IMR-90 (cell line): ENCODE results near the gene UTP14C. TPM values are rescaled to one million over a fixed set of nuclear protein-coding genes. Genes with fewer than 3 reads are reported as not detected.

Source experiments
- ATAC-seq: fragments of 200-7000 bp; cut with Tn5 transposase; 2 replicates; pipeline ENCODE4 v1.9.1; 2020; ENCODE audit warnings: low read depth, mild to moderate bottlenecking, moderate library complexity
- BruUV-seq: library from RNA; stranded (reverse); fragments of 400-500 nt; replicated peaks from 2 replicates; lab custom pipeline; 2021; lab: Mats Ljungman, UMichigan
- CTCF ChIA-PET: fragments of 300-600 bp; formaldehyde crosslinking; extraction: SDS; loops from one replicate; lab custom pipeline; 2021; ENCODE audit warnings: antibody characterized with exemption; lab: Yijun Ruan, JAX
- POLR2A ChIA-PET: fragments of 300-600 bp; sonication (Branson Sonifier 250); formaldehyde crosslinking; loops from one replicate; lab custom pipeline; 2022; ENCODE audit warnings: antibody characterized with exemption; ENCODE audit not compliant: unreplicated experiment; lab: Charles Lee
- DNase-seq: peaks from one replicate; pipeline ENCODE4 v3.0.0; 2013
- H2AFZ ChIP-seq: replicated peaks from 2 replicates; pipeline ENCODE3; 2013; ENCODE audit warnings: low read length, mild to moderate bottlenecking; ENCODE audit not compliant: poor library complexity
- H2AK5ac ChIP-seq: 2 replicates; pipeline ENCODE4 v1.6.1; 2013; ENCODE audit warnings: low read depth, low read length, inconsistent platforms
- H2AK9ac ChIP-seq: replicated peaks from 2 replicates; pipeline ENCODE3; 2013; ENCODE audit warnings: mild to moderate bottlenecking, low read depth, low read length, moderate library complexity; ENCODE audit not compliant: poor library complexity
- H2BK120ac ChIP-seq: 2 replicates; pipeline ENCODE4 v1.6.1; 2013; ENCODE audit warnings: low read depth, low read length, inconsistent platforms
- H2BK15ac ChIP-seq: 3 replicates; pipeline ENCODE4 v1.6.1; 2013; ENCODE audit warnings: low read depth, low read length, inconsistent platforms
- H2BK20ac ChIP-seq: 2 replicates; pipeline ENCODE4 v1.6.1; 2013; ENCODE audit warnings: low read depth, mild to moderate bottlenecking, inconsistent platforms, low read length, moderate library complexity
- H2BK5ac ChIP-seq: 2 replicates; pipeline ENCODE4 v1.6.1; 2013; ENCODE audit warnings: mild to moderate bottlenecking, low read depth, low read length, inconsistent platforms; ENCODE audit not compliant: poor library complexity, severe bottlenecking
- H3K14ac ChIP-seq: replicated peaks from 2 replicates; pipeline ENCODE4 v1.6.1; 2013; ENCODE audit warnings: low read depth, low read length, inconsistent platforms
- H3K18ac ChIP-seq: 2 replicates; pipeline ENCODE4 v1.6.1; 2013; ENCODE audit warnings: low read depth, low read length, control low read depth
- H3K23ac ChIP-seq: 2 replicates; pipeline ENCODE4 v1.6.1; 2013; ENCODE audit warnings: low read depth, low read length, inconsistent platforms
- H3K27ac ChIP-seq: 2 replicates; pipeline ENCODE4 v1.5.1; 2013; ENCODE audit warnings: mild to moderate bottlenecking, control low read depth, low read length; ENCODE audit not compliant: insufficient read depth
- H3K27me3 ChIP-seq: 2 replicates; pipeline ENCODE4 v1.6.1; 2013; ENCODE audit warnings: low read length; ENCODE audit not compliant: control insufficient read depth, insufficient read depth
- H3K36me3 ChIP-seq: 2 replicates; pipeline ENCODE4 v1.6.1; 2013; ENCODE audit warnings: low read length, mixed read lengths; ENCODE audit not compliant: control insufficient read depth, insufficient read depth
- H3K4ac ChIP-seq: 2 replicates; pipeline ENCODE4 v1.6.1; 2013; ENCODE audit warnings: low read depth, low read length, inconsistent platforms
- H3K4me1 ChIP-seq: 2 replicates; pipeline ENCODE4 v1.6.1; 2013; ENCODE audit warnings: low read length, mixed read lengths; ENCODE audit not compliant: control insufficient read depth, insufficient read depth
- H3K4me2 ChIP-seq: 2 replicates; pipeline ENCODE4 v1.6.1; 2013; ENCODE audit warnings: low read depth, mild to moderate bottlenecking, control low read depth, low read length, moderate library complexity
- H3K4me3 ChIP-seq: 2 replicates; pipeline ENCODE4 v1.5.1; 2013; ENCODE audit warnings: low read depth, mild to moderate bottlenecking, control low read depth, low read length, moderate library complexity; ENCODE audit not compliant: insufficient read depth
- H3K56ac ChIP-seq: 2 replicates; pipeline ENCODE4 v1.6.1; 2013; ENCODE audit warnings: low read length, inconsistent platforms; ENCODE audit not compliant: insufficient read depth; ENCODE audit errors: extremely low read depth
- H3K79me1 ChIP-seq, 2 experiments: 2 replicates each; pipeline ENCODE4 v1.6.1; 2013; ENCODE audit warnings: low read length in 2 of 2, inconsistent platforms in 1 of 2, low read depth in 1 of 2
- H3K9ac ChIP-seq: 2 replicates; pipeline ENCODE4 v1.6.1; 2013; ENCODE audit warnings: low read depth, low read length, control low read depth
- H3K9me1 ChIP-seq: 2 replicates; pipeline ENCODE4 v1.6.1; 2013; ENCODE audit warnings: low read length, inconsistent platforms; ENCODE audit not compliant: insufficient read depth
- H3K9me3 ChIP-seq: 2 replicates; pipeline ENCODE4 v1.6.1; 2013; ENCODE audit warnings: low read length; ENCODE audit not compliant: control insufficient read depth, insufficient read depth
- H4K20me1 ChIP-seq: 2 replicates; pipeline ENCODE4 v1.6.1; 2013; ENCODE audit warnings: low read length, inconsistent platforms; ENCODE audit not compliant: insufficient read depth
- H4K5ac ChIP-seq: 2 replicates; pipeline ENCODE4 v1.6.1; 2013; ENCODE audit warnings: mild to moderate bottlenecking, low read depth, low read length, control low read depth
- H4K8ac ChIP-seq, 2 experiments: 2 replicates each; pipeline ENCODE4 v1.6.1; 2013; ENCODE audit warnings: low read depth in 2 of 2, low read length in 2 of 2, control low read depth in 1 of 2, inconsistent platforms in 1 of 2
- H4K91ac ChIP-seq: 2 replicates; pipeline ENCODE4 v1.6.1; 2013; ENCODE audit warnings: low read depth, low read length, inconsistent platforms; ENCODE audit not compliant: insufficient read depth
- BHLHE40 ChIP-seq: fragments of 150-350 bp; IDR thresholded peaks from 2 replicates; pipeline ENCODE4 v1.6.1; 2016; ENCODE audit warnings: mild to moderate bottlenecking, low read depth, low read length
- CEBPB ChIP-seq: IDR thresholded peaks from 2 replicates; pipeline ENCODE4 v1.6.1; 2012; ENCODE audit warnings: low read depth, low read length, improper control_type of control experiment
- CHD1 ChIP-seq: IDR thresholded peaks from 2 replicates; pipeline ENCODE4 v1.6.1; 2012; ENCODE audit warnings: low read depth, low read length, improper control_type of control experiment
- ELK1 ChIP-seq: fragments of 150-350 bp; IDR thresholded peaks from 2 replicates; pipeline ENCODE4 v1.6.1; 2016; ENCODE audit warnings: low read depth, mild to moderate bottlenecking, low read length, moderate library complexity, borderline replicate concordance
- MAFK ChIP-seq: IDR thresholded peaks from 2 replicates; pipeline ENCODE4 v1.6.1; 2012; ENCODE audit warnings: low read depth, low read length, improper control_type of control experiment
- MAZ ChIP-seq: IDR thresholded peaks from 2 replicates; pipeline ENCODE4 v1.6.1; 2012; ENCODE audit warnings: low read depth, mild to moderate bottlenecking, low read length, improper control_type of control experiment, moderate library complexity, borderline replicate concordance
- MXI1 ChIP-seq: IDR thresholded peaks from 2 replicates; pipeline ENCODE4 v1.6.1; 2012; ENCODE audit warnings: low read depth, mild to moderate bottlenecking, low read length, moderate library complexity, borderline replicate concordance
- NFE2L2 ChIP-seq: fragments of 150-350 bp; IDR thresholded peaks from 2 replicates; pipeline ENCODE4 v1.6.1; 2016; ENCODE audit warnings: low read depth, mild to moderate bottlenecking, low read length
- POLR2A ChIP-seq: IDR thresholded peaks from 2 replicates; pipeline ENCODE4 v1.6.1; 2012; ENCODE audit warnings: mild to moderate bottlenecking, low read depth, low read length
- RAD21 ChIP-seq: IDR thresholded peaks from 2 replicates; pipeline ENCODE4 v1.6.1; 2012; ENCODE audit warnings: low read length, improper control_type of control experiment
- RCOR1 ChIP-seq: IDR thresholded peaks from 2 replicates; pipeline ENCODE4 v1.6.1; 2012; ENCODE audit warnings: mild to moderate bottlenecking, low read length, improper control_type of control experiment; ENCODE audit not compliant: insufficient replicate concordance
- RFX5 ChIP-seq: IDR thresholded peaks from 2 replicates; pipeline ENCODE4 v1.8.0; 2012; ENCODE audit warnings: low read depth, mild to moderate bottlenecking, low read length, moderate library complexity
- SMC3 ChIP-seq: fragments of 150-350 bp; IDR thresholded peaks from 2 replicates; pipeline ENCODE4 v1.6.1; 2016; ENCODE audit warnings: low read depth, mild to moderate bottlenecking, antibody characterized with exemption, low read length, moderate library complexity
- USF2 ChIP-seq: fragments of 150-350 bp; IDR thresholded peaks from 2 replicates; pipeline ENCODE4 v1.6.1; 2017; ENCODE audit warnings: mild to moderate bottlenecking, antibody characterized with exemption, low read length, low read depth
- WGBS, 2 experiments: methylation state at CpG; one replicate each; pipeline versions ENCODE4 v1.1.5 to v1.1.7; 2013; ENCODE audit warnings: missing lambda C conversion rate in 2 of 2; ENCODE audit not compliant: insufficient read length in 1 of 2; ENCODE audit errors: extremely low coverage in 2 of 2; 5-methylcytosine and 5-hydroxymethylcytosine counted together
- dilution Hi-C: fragments of 300-500 bp; cut with HindIII; formaldehyde crosslinking; loops from one replicate; pipeline ENCODE4 v1.14.3; 2018; ENCODE audit warnings: low sequenced_read_pairs; ENCODE audit not compliant: unreplicated experiment
- in situ Hi-C: fragments of 300-500 bp; cut with MboI; formaldehyde crosslinking; loops from 3 replicates; pipeline ENCODE4 v1.14.3; 2019; ENCODE audit warnings: low sequenced_read_pairs, inconsistent platforms, mixed read lengths
- intact Hi-C: fragments of 100-400 bp; cut with micrococcal nuclease; formaldehyde crosslinking; loops from 2 replicates; pipeline ENCODE4 v1.10.0; 2022
- polyA plus RNA-seq, 3 experiments: library from polyadenylated mRNA; depleted of rRNA; stranded (reverse); fragments of >200 nt; gene quantifications; 2 replicates each; pipeline ENCODE4 v1.2.3, GENCODE V29; 2012; ENCODE audit warnings: low replicate concordance in 1 of 3
- total RNA-seq: library from RNA; depleted of rRNA; stranded (reverse); fragments of >200 nt; gene quantifications from 2 replicates; pipeline ENCODE4 v1.2.3, GENCODE V29; 2012

UTP14C gene
- total and polyA plus RNA-seq, 2 of the 4 experiments (the other 2 are of a cell fraction): 8.2 to 12.5 TPM

GRCh38 chr13:52026246-52026626, 1.7 kb downstream of the UTP14C start:
- 100% methylated on average over 2 of the region's 3 CpGs; no CpG with 5 or more reads in 1 of the 2 experiments for WGBS, 2 experiments
- H3K56ac ChIP-seq: no peak overlapping the region
- in situ Hi-C loops: no loop called here
- no peak overlapping the region for H2BK120ac ChIP-seq
- no peak overlapping the region for H2AFZ ChIP-seq
- H4K20me1 ChIP-seq: no peaks in the 10 kb centered on the region
- ChIA-PET POLR2A (no interaction called here), CTCF (no interaction called here)
- no peak overlapping the region for H3K9ac ChIP-seq
- no peaks in the 10 kb centered on the region for H3K27me3 ChIP-seq
- TF ChIP-seq MAZ: no peak
- TF ChIP-seq MXI1: no peak
- no peak for TF ChIP-seq MAFK
- TF ChIP-seq NFE2L2: no peak
- TF ChIP-seq RAD21: no peak
- TF ChIP-seq SMC3: no peak
- TF ChIP-seq USF2: no peak
- no peak for TF ChIP-seq ELK1
- no peak for TF ChIP-seq CHD1
- TF ChIP-seq RFX5: no peak
- TF ChIP-seq POLR2A: no peak
- no peak for TF ChIP-seq CEBPB
- TF ChIP-seq RCOR1: no peak
- no peak for TF ChIP-seq BHLHE40
- no peak overlapping the region for H4K91ac ChIP-seq
- H3K4ac ChIP-seq: no peak overlapping the region
- no peak overlapping the region for H3K27ac ChIP-seq
- intact Hi-C loops: no loop called here
- dilution Hi-C loops: no loop called here
- no peak overlapping the region for H3K4me3 ChIP-seq
- H3K4me2 ChIP-seq: no peak overlapping the region
- H3K23ac ChIP-seq: no peak overlapping the region
- peaks cover 8% of the 10 kb centered on the region; the same call in 1 of the 2 replicates for H3K9me1 ChIP-seq
- no peak overlapping the region for H2BK5ac ChIP-seq
- DNase-seq (no peak), ATAC-seq (no peak)
- BruUV-seq: no TSS peak
- H3K36me3 ChIP-seq: peaks cover 22% of the 10 kb centered on the region
- H2BK20ac ChIP-seq: no peak overlapping the region
- H3K18ac ChIP-seq: no peak overlapping the region
- no peak overlapping the region for H2BK15ac ChIP-seq
- H4K8ac ChIP-seq: no peak overlapping the region
- H2AK5ac ChIP-seq: no peak overlapping the region
- H3K79me1 ChIP-seq: peaks cover 7 to 29% of the 10 kb centered on the region in 2 experiments; a peak in 2 of 4 replicates
- no peak overlapping the region for H4K5ac ChIP-seq
- no peak overlapping the region for H3K14ac ChIP-seq
- no peaks in the 10 kb centered on the region for H3K9me3 ChIP-seq
- no peak overlapping the region for H2AK9ac ChIP-seq
- no peaks in the 10 kb centered on the region for H3K4me1 ChIP-seq
